OCI-LY3 (cell line): ENCODE data around the gene SERTAD3.
A peak's percentile ranks its signal among the peaks of the same experiment; 100 is the strongest.

ENCODE experiments used
- CTCF ChIP-seq: fragments of 200-600, 300-600 bp; sonication (generic); IDR thresholded peaks from 2 replicates; pipeline ENCODE4 v1.5.1; 2014; ENCODE audit warnings: antibody characterized with exemption, low read length, low read depth
- EZH2phosphoT487 ChIP-seq: fragments of 200-600 bp; shearing (Covaris generic); IDR thresholded peaks from 2 replicates; pipeline ENCODE4 v1.6.1; 2018; ENCODE audit warnings: antibody characterized with exemption, mixed run types, low read depth

GRCh38 chr19:40444825-40445312 is 734 bp upstream of the SERTAD3 start:
- TF ChIP-seq CTCF (peak; percentile 58), EZH2phosphoT487 (no peak)
